H54 (cell line): Measurements from ENCODE around the gene AP1B1.
"Not testable (repeated sequence)": the region's sequence is repeated elsewhere in the genome, so short reads cannot be mapped to it uniquely, and the experiment has no call there.

Source experiments
- DNase-seq: peaks from one replicate; pipeline ENCODE4 v3.0.0; 2011; ENCODE audit warnings: low spot score, mixed read lengths; ENCODE audit not compliant: insufficient read length
- FAIRE-seq: peaks from 3 replicates; lab custom pipeline; 2011; peaks lifted over from hg19 to GRCh38; lab: Jason Lieb, UNC
- POLR2A ChIP-seq: IDR thresholded peaks from 2 replicates; pipeline ENCODE4 v1.6.1; 2011; ENCODE audit warnings: low read depth, mild to moderate bottlenecking, low read length

The AP1B1 gene

DNA sequence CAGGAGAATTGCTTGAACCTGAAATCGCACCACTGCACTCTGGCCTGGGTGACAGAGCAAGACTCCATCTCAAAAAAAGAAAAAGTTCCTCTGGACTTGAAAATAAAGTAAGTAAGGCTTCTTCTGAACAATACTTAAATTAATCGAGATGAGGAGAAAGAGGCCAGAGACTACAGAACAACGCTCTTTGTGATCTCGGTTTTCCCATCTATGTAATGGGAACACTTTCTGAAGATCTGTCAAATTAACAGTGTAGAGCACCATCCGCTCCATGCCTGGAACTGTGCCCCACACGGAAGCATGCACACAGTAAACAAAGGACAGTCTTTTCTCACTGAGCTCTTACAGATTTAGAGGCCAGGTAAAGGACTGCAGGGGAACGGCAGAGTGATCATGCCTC, 9.1 kb downstream of the AP1B1 start:
- FAIRE-seq = no peak
- DNase-seq = no peak

GRCh38 chr22:29377979-29378378, 10.4 kb downstream of the AP1B1 start:
- TF ChIP-seq POLR2A = no peak
- DNase-seq (no peak), FAIRE-seq (no peak)

More for the DNA sequence above, 9.1 kb downstream of the AP1B1 start:
- no peak for TF ChIP-seq POLR2A

GRCh38 chr22:29376705-29377104, 11.7 kb downstream of the AP1B1 start:
- FAIRE-seq = not testable (repeated sequence)

DNA sequence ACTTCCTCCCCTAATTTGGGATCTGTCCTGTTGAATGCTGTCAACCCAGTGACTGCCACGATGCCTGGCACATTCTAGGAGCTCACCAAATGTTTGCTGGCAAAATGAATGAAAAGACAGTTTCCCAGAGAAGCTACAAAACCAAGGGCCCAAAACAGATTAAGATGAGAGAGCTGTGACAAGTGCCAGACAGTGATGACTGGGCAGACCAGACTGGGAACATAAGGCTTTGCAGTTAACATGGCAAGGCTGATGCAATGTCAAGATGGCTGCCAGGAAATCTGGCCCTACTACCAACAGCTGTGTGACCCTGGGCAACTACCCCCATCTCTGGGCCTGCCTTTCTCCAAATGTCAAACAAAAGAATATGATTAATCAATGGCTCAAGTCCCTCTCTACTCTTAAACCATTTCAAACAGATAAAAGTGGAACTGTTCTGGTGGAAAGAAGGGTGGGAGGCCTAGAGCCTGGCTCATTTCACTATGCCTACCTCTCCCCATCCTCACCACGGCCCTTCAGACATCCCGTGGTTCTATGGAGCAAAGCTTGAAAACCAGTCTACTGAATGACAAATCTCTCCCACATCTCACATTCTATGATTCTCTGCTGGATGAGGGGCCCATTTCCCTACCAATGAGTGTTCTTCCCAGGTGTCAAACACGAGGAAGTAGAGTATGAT, 12.8 kb downstream of the AP1B1 start:
- DNase-seq (no peak), FAIRE-seq (no peak)
- no peak for TF ChIP-seq POLR2A

More at GRCh38 chr22:29376705-29377104, 11.7 kb downstream of the AP1B1 start:
- not testable (repeated sequence) for DNase-seq

- not testable (repeated sequence) for FAIRE-seq, DNase-seq
Measured at GRCh38 chr22:29374806-29375205, 13.6 kb downstream of the AP1B1 start.

GRCh38 chr22:29374401-29374800, 14.0 kb downstream of the AP1B1 start:
- FAIRE-seq (no peak), DNase-seq (no peak)
- no peak for TF ChIP-seq POLR2A

DNA sequence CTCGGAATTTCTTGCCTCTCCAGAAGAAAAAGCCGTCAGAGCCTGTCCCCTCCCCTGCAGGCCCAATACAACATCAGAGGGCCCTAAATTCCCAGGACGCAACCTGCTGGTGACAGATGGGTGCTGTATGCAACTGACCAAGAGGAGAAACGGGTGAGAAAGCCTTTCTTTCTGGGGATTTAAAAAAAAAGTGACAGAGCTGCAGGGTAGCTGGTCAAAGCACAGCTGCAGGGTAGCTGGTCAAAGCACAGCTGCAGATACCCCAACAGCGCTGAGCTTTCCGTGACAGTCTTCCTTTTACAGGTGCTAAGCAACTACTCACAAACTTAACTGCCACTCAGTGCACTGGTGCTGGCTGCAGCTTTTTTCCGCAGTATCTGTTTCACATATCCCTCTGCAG, 17.8 kb downstream of the AP1B1 start:
- no peak for FAIRE-seq
- DNase-seq = no peak
- TF ChIP-seq POLR2A = no peak

- peak; percentile 55 for DNase-seq
- FAIRE-seq = peak; percentile 72
- no peak for TF ChIP-seq POLR2A
Measured at GRCh38 chr22:29369460-29369859, 18.9 kb downstream of the AP1B1 start.

- FAIRE-seq (no peak), DNase-seq (no peak)
- TF ChIP-seq POLR2A = no peak
Measured at GRCh38 chr22:29359469-29359868, 28.9 kb downstream of the AP1B1 start.

GRCh38 chr22:29357193-29357890, 31.0 kb downstream of the AP1B1 start:
- not testable (repeated sequence) for FAIRE-seq, DNase-seq

DNA sequence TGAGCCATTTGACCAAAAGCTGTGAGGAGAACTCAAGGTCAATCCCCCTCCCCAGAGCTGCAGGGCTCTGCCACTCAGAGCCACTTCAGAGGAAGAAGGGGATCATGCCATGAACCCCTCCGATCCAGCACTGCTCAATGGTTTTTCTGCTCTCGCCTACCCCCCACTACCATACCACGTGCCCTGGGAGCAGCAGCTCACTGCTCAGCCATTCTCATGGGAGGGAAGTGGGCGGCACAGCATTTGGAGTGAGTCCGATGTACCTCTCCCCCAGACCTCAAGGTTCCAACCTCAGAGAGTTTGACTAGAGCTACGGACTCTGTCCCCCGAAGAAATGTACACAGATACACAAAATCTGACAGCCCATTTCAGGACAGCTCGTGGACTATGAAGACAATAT, 34.5 kb downstream of the AP1B1 start:
- TF ChIP-seq POLR2A = no peak
- DNase-seq (no peak), FAIRE-seq (no peak)

GRCh38 chr22:29353286-29353685, 35.1 kb downstream of the AP1B1 start:
- DNase-seq = no peak
- no peak for FAIRE-seq
- no peak for TF ChIP-seq POLR2A

- DNase-seq = no peak
- no peak for FAIRE-seq
- TF ChIP-seq POLR2A = no peak
Measured at GRCh38 chr22:29352778-29353177, 35.6 kb downstream of the AP1B1 start.

DNA sequence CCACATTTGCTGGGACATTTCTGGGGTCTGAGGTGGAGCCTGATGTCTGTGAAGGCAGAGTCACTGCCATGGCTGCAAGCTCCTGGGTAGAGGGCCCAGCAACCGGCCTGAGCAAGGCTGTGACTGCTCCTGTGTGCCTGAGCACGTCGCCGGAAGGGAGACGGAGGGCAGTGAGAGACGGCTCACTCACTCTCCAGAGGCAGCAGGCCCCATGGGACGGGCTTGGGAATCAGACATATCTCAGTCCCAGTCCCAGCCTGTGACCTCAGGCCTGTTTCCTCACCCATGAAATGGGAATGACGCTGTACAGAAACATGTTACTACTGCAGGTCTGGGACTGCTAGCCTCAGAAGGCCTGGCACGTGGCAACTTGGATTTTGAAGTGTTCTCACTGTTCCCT, 36.5 kb downstream of the AP1B1 start:
- no peak for TF ChIP-seq POLR2A
- DNase-seq = no peak
- FAIRE-seq = no peak

GRCh38 chr22:29351042-29351441, 37.3 kb downstream of the AP1B1 start:
- no peak for FAIRE-seq
- no peak for TF ChIP-seq POLR2A
- no peak for DNase-seq
